CD4-positive, alpha-beta memory T cell (primary cell): Measurements from ENCODE around the gene ATP9B. TPM values are rescaled to one million over a fixed set of nuclear protein-coding genes. Genes with fewer than 3 reads are reported as not detected.

Experiments used
- CTCF ChIA-PET: fragments of 350-600 bp; sonication (Branson Sonifier 250); formaldehyde crosslinking; loops from one replicate; lab custom pipeline; 2021; ENCODE audit warnings: inconsistent platforms; ENCODE audit not compliant: partially characterized antibody; lab: Charles Lee
- POLR2A ChIA-PET: fragments of 350-600 bp; sonication (Branson Sonifier 250); formaldehyde crosslinking; loops from one replicate; lab custom pipeline; 2021; ENCODE audit not compliant: partially characterized antibody; lab: Charles Lee
- DNase-seq, 5 donors: peaks; one replicate each; pipeline versions ENCODE4 v3.0.0 to v3.0.0-alpha.2; 2020 to 2022; ENCODE audit warnings: mixed read lengths in 1 of 5
- H3K27ac ChIP-seq: one replicate; pipeline ENCODE4 v1.7.0; 2013; ENCODE audit warnings: low read depth, low read length
- H3K27me3 ChIP-seq: 2 replicates; pipeline ENCODE4 v1.7.0; 2013; ENCODE audit warnings: mild to moderate bottlenecking, low read length, moderate library complexity; ENCODE audit not compliant: insufficient read depth
- H3K36me3 ChIP-seq: 2 replicates; pipeline ENCODE4 v1.7.0; 2013; ENCODE audit warnings: mild to moderate bottlenecking, low read length, moderate library complexity; ENCODE audit not compliant: insufficient read depth
- H3K4me1 ChIP-seq: 2 replicates; pipeline ENCODE4 v1.7.0; 2013; ENCODE audit warnings: mild to moderate bottlenecking, low read length, moderate library complexity; ENCODE audit not compliant: insufficient read depth
- H3K4me3 ChIP-seq, 2 donors: one replicate each; pipeline ENCODE4 v1.7.0; 2013; ENCODE audit warnings: low read length in 2 of 2, mild to moderate bottlenecking in 1 of 2
- H3K9me3 ChIP-seq, 2 donors: one replicate each; pipeline ENCODE4 v1.7.0; 2013; ENCODE audit warnings: low read length in 2 of 2, control low read depth in 1 of 2; ENCODE audit not compliant: control insufficient read depth in 1 of 2
- H3K27ac Mint-ChIP-seq, 7 donors: one replicate each; pipeline ENCODE4 v1.8.0; 2020 to 2021; ENCODE audit warnings: mixed read lengths in 7 of 7, mild to moderate bottlenecking in 6 of 7, inconsistent platforms in 3 of 7, moderate library complexity in 3 of 7
- H3K27me3 Mint-ChIP-seq, 2 donors: one replicate each; pipeline ENCODE4 v1.8.0; 2020 to 2021; ENCODE audit warnings: mixed read lengths in 2 of 2
- H3K36me3 Mint-ChIP-seq, 2 donors: one replicate each; pipeline ENCODE4 v1.8.0; 2020 to 2021; ENCODE audit warnings: mixed read lengths in 2 of 2, inconsistent platforms in 1 of 2, mild to moderate bottlenecking in 1 of 2
- H3K4me1 Mint-ChIP-seq, 4 donors: one replicate each; pipeline ENCODE4 v1.8.0; 2020 to 2021; ENCODE audit warnings: mixed read lengths in 4 of 4, mild to moderate bottlenecking in 1 of 4
- H3K4me3 Mint-ChIP-seq, 8 donors: one replicate each; pipeline ENCODE4 v1.8.0; 2020 to 2021; ENCODE audit warnings: mixed read lengths in 8 of 8, mild to moderate bottlenecking in 7 of 8, moderate library complexity in 6 of 8, inconsistent platforms in 3 of 8
- H3K9me3 Mint-ChIP-seq, 8 donors: one replicate each; pipeline ENCODE4 v1.8.0; 2020 to 2021; ENCODE audit warnings: mixed read lengths in 8 of 8, mild to moderate bottlenecking in 5 of 8, inconsistent platforms in 3 of 8, moderate library complexity in 1 of 8
- intact Hi-C: fragments of 100-400 bp; cut with micrococcal nuclease; formaldehyde crosslinking; loops from one replicate; pipeline ENCODE4 v1.15.1; 2023
- polyA plus RNA-seq, 2 donors: library from polyadenylated mRNA; unstranded; fragments of 300-500 nt; fragmentation: Illumina TruSeq; gene quantifications; one replicate each; pipeline ENCODE4 v1.2.3, GENCODE V29; 2021
- total RNA-seq, 2 experiments: library from RNA; stranded (reverse); gene quantifications; one replicate each; pipeline ENCODE4 v1.2.3, GENCODE V29; 2021

ATP9B gene
- total and polyA plus RNA-seq, 4 experiments from 2014 or later: 11.8 to 76.4 (median 49.9) TPM

- H3K27ac ChIP-seq: no peak overlapping the region
- H3K4me1 ChIP-seq: no peaks in the 10 kb centered on the region
- Mint-ChIP-seq H3K36me3 (peaks cover 13 to 29% of the 10 kb centered on the region in 2 donors), H3K27ac (peak overlapping the region in 3 of 7 donors; percentile 29 to 75 (median 36)), H3K9me3 (peaks cover 0 to 4% (median 0%) of the 10 kb centered on the region in 8 donors), H3K4me1 (peaks cover 22 to 57% (median 32%) of the 10 kb centered on the region in 4 donors), H3K27me3 (no peaks in the 10 kb centered on the region), H3K4me3 (no peak overlapping the region)
- no peak overlapping the region for H3K4me3 ChIP-seq
- no peaks in the 10 kb centered on the region for H3K27me3 ChIP-seq
- ChIA-PET POLR2A (no interaction called here), CTCF (no interaction called here)
- no peaks in the 10 kb centered on the region for H3K9me3 ChIP-seq
- no peak for DNase-seq
- intact Hi-C loops: no loop called here
- H3K36me3 ChIP-seq: no peaks in the 10 kb centered on the region
Measured at GRCh38 chr18:79427368-79428225, 358.4 kb downstream of the ATP9B start.

Other genes with a start within 250 kb of the ATP9B start
- not detected for gene SALL3, start 89.6 kb upstream of the ATP9B start, total RNA-seq
- gene SALL3, start 89.6 kb upstream of the ATP9B start, polyA plus RNA-seq: not detected